B cell (primary cell): ENCODE results near the gene MPI. TPM values are rescaled to one million over a fixed set of nuclear protein-coding genes. Genes with fewer than 3 reads are reported as not detected.

ENCODE experiments used
- ATAC-seq: fragments of 200-7000 bp; cut with Tn5 transposase; one replicate; pipeline ENCODE4 v1.10.0; 2021; ENCODE audit warnings: low read depth, mild to moderate bottlenecking, moderate number of reproducible peaks, moderate library complexity
- CTCF ChIA-PET: fragments of 350-600 bp; sonication (Branson Sonifier 250); formaldehyde crosslinking; loops from one replicate; lab custom pipeline; 2021; ENCODE audit warnings: antibody characterized with exemption, inconsistent platforms; lab: Charles Lee
- POLR2A ChIA-PET: fragments of 350-600 bp; sonication (Branson Sonifier 250); formaldehyde crosslinking; loops from one replicate; lab custom pipeline; 2021; ENCODE audit warnings: antibody characterized with exemption; lab: Charles Lee
- DNase-seq: peaks from one replicate; pipeline ENCODE4 v3.0.0; 2013
- H2AFZ ChIP-seq: 2 replicates; pipeline ENCODE4 v1.6.1; 2012; ENCODE audit warnings: mild to moderate bottlenecking, low read depth, low read length; ENCODE audit not compliant: insufficient read depth, poor library complexity, severe bottlenecking
- H3K27ac ChIP-seq, 2 donors: 1 replicate in 1 of 2; 2 replicates in 1 of 2; pipeline ENCODE4 v1.5.1; 2012 to 2013; ENCODE audit warnings: low read length in 2 of 2, mild to moderate bottlenecking in 2 of 2, moderate library complexity in 1 of 2
- H3K27me3 ChIP-seq, 4 experiments: fragments of 200-600 bp in 1 of 4; sonication (generic) in 1 of 4; replicated peaks in 1 of 4; 1 replicate in 2 of 4; 2 replicates in 2 of 4; pipeline versions ENCODE4 v1.6.1 to v1.7.0; 2013 to 2016; ENCODE audit warnings: low read length in 3 of 4, mild to moderate bottlenecking in 2 of 4, mixed read lengths in 1 of 4, moderate library complexity in 1 of 4; ENCODE audit not compliant: insufficient read depth in 4 of 4, control insufficient read depth in 3 of 4; ENCODE audit errors: control extremely low read depth in 1 of 4
- H3K36me3 ChIP-seq, 2 experiments: replicated peaks in 1 of 2; 1 replicate in 1 of 2; 2 replicates in 1 of 2; pipeline versions ENCODE4 v1.6.1 to v1.7.1; 2013; ENCODE audit warnings: low read length in 1 of 2; ENCODE audit not compliant: insufficient read depth in 2 of 2, control insufficient read depth in 1 of 2; ENCODE audit errors: control extremely low read depth in 1 of 2, extremely low read depth in 1 of 2
- H3K4me1 ChIP-seq, 2 donors: fragments of 200-600 bp in 1 of 2; sonication (generic) in 1 of 2; 1 replicate in 1 of 2; 2 replicates in 1 of 2; pipeline versions ENCODE4 v1.5.1 to v1.6.1; 2013 to 2017; ENCODE audit warnings: low read length in 2 of 2; ENCODE audit not compliant: control insufficient read depth in 2 of 2, insufficient read depth in 2 of 2
- H3K4me2 ChIP-seq: replicated peaks from 2 replicates; pipeline ENCODE3; 2012; ENCODE audit warnings: mild to moderate bottlenecking, low read depth, low read length; ENCODE audit not compliant: poor library complexity, severe bottlenecking
- H3K4me3 ChIP-seq, 5 experiments: fragments of 200-600 bp in 1 of 5; sonication (generic) in 1 of 5; 1 replicate in 3 of 5; 2 replicates in 2 of 5; pipeline versions ENCODE4 v1.5.1 to v1.7.0; 2011 to 2016; ENCODE audit warnings: low read length in 4 of 5, mild to moderate bottlenecking in 4 of 5, low read depth in 2 of 5, control low read depth in 1 of 5, moderate library complexity in 1 of 5; ENCODE audit not compliant: insufficient read depth in 1 of 5; ENCODE audit errors: control extremely low read depth in 1 of 5, extremely low read depth in 1 of 5
- H3K79me2 ChIP-seq: fragments of 200-600 bp; sonication (generic); one replicate; pipeline ENCODE4 v1.6.0; 2016; ENCODE audit warnings: low read length; ENCODE audit not compliant: control insufficient read depth, insufficient read depth
- H3K9ac ChIP-seq: fragments of 200-600 bp; sonication (generic); 2 replicates; pipeline ENCODE4 v1.6.1; 2017; ENCODE audit warnings: mild to moderate bottlenecking, low read length, moderate library complexity
- H3K9me3 ChIP-seq, 3 donors: one replicate each; pipeline versions ENCODE4 v1.6.1 to v1.7.1; 2013; ENCODE audit warnings: low read length in 2 of 3; ENCODE audit not compliant: control insufficient read depth in 2 of 3, insufficient read depth in 1 of 3; ENCODE audit errors: control extremely low read depth in 1 of 3
- H4K20me1 ChIP-seq: 2 replicates; pipeline ENCODE4 v1.6.0; 2012; ENCODE audit warnings: mild to moderate bottlenecking, low read length; ENCODE audit not compliant: insufficient read depth, control insufficient read depth, poor library complexity, severe bottlenecking
- H3K27ac Mint-ChIP-seq: one replicate; pipeline ENCODE4 v1.8.0; 2021; ENCODE audit warnings: mixed read lengths
- H3K27me3 Mint-ChIP-seq: one replicate; pipeline ENCODE4 v1.8.0; 2021; ENCODE audit warnings: mixed read lengths
- H3K4me1 Mint-ChIP-seq: one replicate; pipeline ENCODE4 v1.8.0; 2021; ENCODE audit warnings: mixed read lengths
- H3K4me3 Mint-ChIP-seq: one replicate; pipeline ENCODE4 v1.8.0; 2021; ENCODE audit warnings: mixed read lengths
- H3K9me3 Mint-ChIP-seq: one replicate; pipeline ENCODE4 v1.8.0; 2022; ENCODE audit warnings: mixed read lengths; ENCODE audit not compliant: insufficient read depth
- CTCF ChIP-seq: fragments of 200-600 bp; IDR thresholded peaks from one replicate; pipeline ENCODE4 v1.8.0; 2022; ENCODE audit warnings: antibody characterized with exemption, mild to moderate bottlenecking
- EZH2 ChIP-seq: IDR thresholded peaks from 2 replicates; pipeline ENCODE4 v1.6.1; 2012; ENCODE audit warnings: borderline replicate concordance, low read depth, mild to moderate bottlenecking, moderate library complexity, low read length; ENCODE audit not compliant: insufficient read depth, poor library complexity, severe bottlenecking
- WGBS: methylation state at CpG from one replicate; pipeline ENCODE4 v1.1.5; 2013; ENCODE audit warnings: missing lambda C conversion rate; ENCODE audit not compliant: insufficient coverage; 5-methylcytosine and 5-hydroxymethylcytosine counted together
- intact Hi-C: fragments of 100-400 bp; cut with micrococcal nuclease; formaldehyde crosslinking; loops from one replicate; pipeline ENCODE4 v1.10.0; 2022
- polyA plus RNA-seq: library from polyadenylated mRNA; depleted of rRNA; stranded (reverse); fragments of >200 nt; gene quantifications from 2 replicates; pipeline ENCODE4 v1.2.3, GENCODE V29; 2012
- total RNA-seq, 2 donors: library from RNA; stranded (reverse); fragments of 120-200 nt in 1 of 2; gene quantifications; 1 replicate in 1 of 2; 2 replicates in 1 of 2; pipeline versions ENCODE4 v1.2.3 to v1.2.4, GENCODE V29; 2013 to 2022

Gene MPI
- total and polyA plus RNA-seq, 2 donors (not counting 1 experiment from before 2014, with no cell fraction given), result 37.2 to 59.8 TPM

DNA sequence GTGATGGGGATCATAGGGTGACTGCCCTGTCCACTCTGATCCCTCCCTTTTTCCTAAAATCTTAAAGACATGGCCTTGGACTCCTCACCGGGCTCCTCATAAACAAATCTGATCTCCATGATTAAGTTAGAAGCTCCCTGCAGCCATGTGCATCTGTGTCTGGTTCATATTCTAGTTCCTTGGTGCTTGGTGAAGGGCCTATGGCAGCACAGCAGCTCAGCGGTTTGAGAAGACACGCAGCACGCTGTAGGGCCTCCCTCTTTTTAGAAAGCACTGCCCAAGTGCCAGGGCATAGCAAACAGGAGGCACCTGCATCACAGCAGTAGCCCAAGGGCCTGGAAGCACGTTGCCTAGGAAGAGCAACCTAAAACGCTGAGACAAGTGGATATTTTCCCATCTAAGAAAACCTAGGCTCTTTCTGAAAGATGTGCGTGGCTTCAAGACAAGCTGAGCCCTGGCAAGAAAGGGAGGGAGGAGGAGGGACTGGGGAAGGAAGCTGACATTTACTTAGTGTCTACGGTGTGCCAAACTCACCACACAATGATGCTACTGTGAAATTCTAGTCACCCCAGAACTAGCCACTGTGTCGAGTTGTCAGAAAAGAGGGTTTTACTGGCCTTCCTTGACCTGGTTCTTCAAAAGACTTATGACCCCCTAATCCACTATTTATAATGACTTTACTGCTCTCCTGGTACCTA is 32.0 kb upstream of the MPI start:
- WGBS, result 71% methylated on average over 5 of the region's 9 CpGs
- DNase-seq (no peak), ATAC-seq (peak; percentile 55)
- intact Hi-C loops, result loop anchor here (2.0 kb wide), 1 partner anchor 15 kb away; the partner anchor contains the start of gene SCAMP2
- peak overlapping the region; percentile 69 for H3K4me3 Mint-ChIP-seq
- TF ChIP-seq CTCF (no peak), EZH2 (no peak)
- peaks cover 40% of the 10 kb centered on the region for H3K4me1 Mint-ChIP-seq
- H3K27ac ChIP-seq, result peak overlapping the region in 1 of 2 donors; percentile 67
- ChIA-PET POLR2A (interaction anchor here (0.6 to 0.9 kb wide), 3 partner anchors 11 to 16 kb away, joined by 3 to 7 read pairs (median 5); no protein-coding TSS in a partner anchor), CTCF (interaction anchor here (0.5 to 4.8 kb wide), 14 partner anchors 9 to 225 kb away, joined by 3 to 23 read pairs (median 4); partner anchors contain the start of genes SCAMP2 and ULK3)
- H3K27me3 ChIP-seq, result no peaks in the 10 kb centered on the region
- H3K9me3 ChIP-seq, result no peaks in the 10 kb centered on the region
- peaks cover 79% of the 10 kb centered on the region for H3K79me2 ChIP-seq
- peak overlapping the region; percentile 50 for H3K4me2 ChIP-seq
- no peak overlapping the region for H3K4me3 ChIP-seq
- no peaks in the 10 kb centered on the region for H3K27me3 Mint-ChIP-seq
- peak overlapping the region; percentile 16 for H3K9ac ChIP-seq
- peaks cover 96% of the 10 kb centered on the region for H4K20me1 ChIP-seq
- peak overlapping the region; percentile 82 for H3K27ac Mint-ChIP-seq
- H3K9me3 Mint-ChIP-seq, result no peaks in the 10 kb centered on the region
- H2AFZ ChIP-seq, result no peak overlapping the region
- H3K4me1 ChIP-seq, result peaks cover 34 to 46% of the 10 kb centered on the region in 2 donors
- H3K36me3 ChIP-seq, result peaks cover 0 to 25% of the 10 kb centered on the region in 2 experiments

DNA sequence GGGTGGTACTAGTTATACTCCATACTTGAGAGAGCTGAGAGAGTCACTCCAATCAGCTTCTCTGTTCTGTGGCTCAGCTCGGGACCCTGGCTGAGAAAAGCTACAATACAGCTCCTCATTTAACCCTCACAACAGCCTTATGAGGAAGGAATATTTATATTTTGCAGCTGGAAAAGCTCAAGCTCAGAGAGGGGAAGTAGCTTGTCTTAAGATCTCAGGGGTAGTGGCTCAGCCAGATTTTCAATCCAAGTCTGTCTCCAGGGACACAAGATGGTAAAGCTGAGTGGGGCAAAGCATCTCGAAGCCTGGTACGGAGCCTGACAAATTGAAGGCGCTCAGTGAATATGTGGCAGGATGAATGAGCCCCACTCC is 31.5 kb upstream of the MPI start:
- Histone ChIP-seq H3K4me3 (no peak overlapping the region), H3K4me2 (peak overlapping the region; percentile 50)
- H3K4me1 Mint-ChIP-seq, result peaks cover 40% of the 10 kb centered on the region

More for the DNA sequence above, 31.5 kb upstream of the MPI start:
- H2AFZ ChIP-seq, result no peak overlapping the region
- Mint-ChIP-seq H3K27ac (peak overlapping the region; percentile 82), H3K9me3 (no peaks in the 10 kb centered on the region), H3K4me3 (peak overlapping the region; percentile 69), H3K27me3 (no peaks in the 10 kb centered on the region)
- POLR2A ChIA-PET, result interaction anchor here (0.6 to 0.9 kb wide), 3 partner anchors 11 to 16 kb away, joined by 3 to 7 read pairs (median 5); no protein-coding TSS in a partner anchor
- H3K79me2 ChIP-seq, result peaks cover 84% of the 10 kb centered on the region
- TF ChIP-seq EZH2, result no peak
- no peak for TF ChIP-seq CTCF
- CTCF ChIA-PET, result interaction anchor here (0.8 to 4.8 kb wide), 11 partner anchors 11 to 226 kb away, joined by 3 to 23 read pairs (median 4); partner anchors contain the start of genes SCAMP2 and ULK3
- no peaks in the 10 kb centered on the region for H3K9me3 ChIP-seq
- peaks cover 0 to 19% of the 10 kb centered on the region in 2 experiments for H3K36me3 ChIP-seq
- 74% methylated on average over 3 of the region's 4 CpGs for WGBS
- DNase-seq, result peak; percentile 13
- peak overlapping the region; percentile 16 for H3K9ac ChIP-seq
- H3K27ac ChIP-seq, result peak overlapping the region in 1 of 2 donors; percentile 67
- H3K27me3 ChIP-seq, result no peaks in the 10 kb centered on the region
- H4K20me1 ChIP-seq, result peaks cover 96% of the 10 kb centered on the region
- intact Hi-C loops, result loop anchor here (2.0 kb wide), 1 partner anchor 14 kb away; the partner anchor contains the start of gene SCAMP2
- peaks cover 34 to 46% of the 10 kb centered on the region in 2 donors for H3K4me1 ChIP-seq
- ATAC-seq, result no peak
